ENCODE results near the gene CHST8. TPM values are rescaled to one million over a fixed set of nuclear protein-coding genes. Genes with fewer than 3 reads are reported as not detected.

CHST8 gene
- polyA plus RNA-seq, 1 of the 3 experiments (the other 2 are of a cell fraction), result 0.05 TPM

DNA sequence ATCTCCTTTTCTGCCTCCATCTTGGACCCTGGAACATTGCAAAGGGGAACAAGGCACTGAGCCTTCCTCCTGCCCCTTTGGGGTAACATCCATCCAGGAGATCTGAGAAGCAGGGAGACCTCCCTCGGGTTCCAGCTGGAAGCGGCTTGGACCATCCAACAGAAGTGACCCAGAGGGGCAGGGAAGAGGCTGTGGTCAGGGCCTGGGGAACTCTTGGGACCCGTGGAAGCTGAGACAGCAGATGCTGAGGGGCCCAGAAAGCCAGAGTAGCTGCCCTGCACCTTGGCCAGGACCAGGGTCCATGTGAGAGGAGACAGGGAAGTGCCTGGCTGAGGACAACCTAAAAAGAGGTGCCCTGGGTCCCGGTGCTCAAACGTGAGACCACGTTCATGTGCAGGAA is 153.0 kb downstream of the CHST8 start:
- H3K4me1 ChIP-seq (ENCODE audit: control insufficient read depth in 1 of 2, insufficient read depth in 2 of 2, low read depth in 1 of 2, low read length in 1 of 2), result peaks cover 0 to 31% of the 10 kb centered on the region in 2 experiments; a peak in 1 of 4 replicates
- no peaks in the 10 kb centered on the region for H3K9me2 ChIP-seq
- H3K9ac ChIP-seq, result no peak overlapping the region
- no peak overlapping the region for H3K4me2 ChIP-seq
- WGBS (ENCODE audit: low lambda C conversion rate), result 40% methylated on average over 6 of the region's 6 CpGs
- TF ChIP-seq, protein P1, sequence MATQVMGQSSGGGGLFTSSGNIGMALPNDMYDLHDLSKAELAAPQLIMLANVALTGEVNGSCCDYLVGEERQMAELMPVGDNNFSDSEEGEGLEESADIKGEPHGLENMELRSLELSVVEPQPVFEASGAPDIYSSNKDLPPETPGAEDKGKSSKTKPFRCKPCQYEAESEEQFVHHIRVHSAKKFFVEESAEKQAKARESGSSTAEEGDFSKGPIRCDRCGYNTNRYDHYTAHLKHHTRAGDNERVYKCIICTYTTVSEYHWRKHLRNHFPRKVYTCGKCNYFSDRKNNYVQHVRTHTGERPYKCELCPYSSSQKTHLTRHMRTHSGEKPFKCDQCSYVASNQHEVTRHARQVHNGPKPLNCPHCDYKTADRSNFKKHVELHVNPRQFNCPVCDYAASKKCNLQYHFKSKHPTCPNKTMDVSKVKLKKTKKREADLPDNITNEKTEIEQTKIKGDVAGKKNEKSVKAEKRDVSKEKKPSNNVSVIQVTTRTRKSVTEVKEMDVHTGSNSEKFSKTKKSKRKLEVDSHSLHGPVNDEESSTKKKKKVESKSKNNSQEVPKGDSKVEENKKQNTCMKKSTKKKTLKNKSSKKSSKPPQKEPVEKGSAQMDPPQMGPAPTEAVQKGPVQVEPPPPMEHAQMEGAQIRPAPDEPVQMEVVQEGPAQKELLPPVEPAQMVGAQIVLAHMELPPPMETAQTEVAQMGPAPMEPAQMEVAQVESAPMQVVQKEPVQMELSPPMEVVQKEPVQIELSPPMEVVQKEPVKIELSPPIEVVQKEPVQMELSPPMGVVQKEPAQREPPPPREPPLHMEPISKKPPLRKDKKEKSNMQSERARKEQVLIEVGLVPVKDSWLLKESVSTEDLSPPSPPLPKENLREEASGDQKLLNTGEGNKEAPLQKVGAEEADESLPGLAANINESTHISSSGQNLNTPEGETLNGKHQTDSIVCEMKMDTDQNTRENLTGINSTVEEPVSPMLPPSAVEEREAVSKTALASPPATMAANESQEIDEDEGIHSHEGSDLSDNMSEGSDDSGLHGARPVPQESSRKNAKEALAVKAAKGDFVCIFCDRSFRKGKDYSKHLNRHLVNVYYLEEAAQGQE (IDR thresholded peaks at IDR 0.05; ENCODE audit: low read depth, low read length), result no peak
- TF ChIP-seq GABPA (IDR thresholded peaks at IDR 0.05; ENCODE audit: low read depth) (no peak), TCF12 (IDR thresholded peaks at IDR 0.05) (no peak), CHD2 (IDR thresholded peaks at IDR 0.05; ENCODE audit: low read length, partially characterized antibody) (no peak), RCOR1 (IDR thresholded peaks at IDR 0.05; ENCODE audit: low read length) (no peak), SIN3A (IDR thresholded peaks at IDR 0.05; ENCODE audit: borderline replicate concordance, low read depth, low read length) (no peak)
- TF ChIP-seq, protein P2, sequence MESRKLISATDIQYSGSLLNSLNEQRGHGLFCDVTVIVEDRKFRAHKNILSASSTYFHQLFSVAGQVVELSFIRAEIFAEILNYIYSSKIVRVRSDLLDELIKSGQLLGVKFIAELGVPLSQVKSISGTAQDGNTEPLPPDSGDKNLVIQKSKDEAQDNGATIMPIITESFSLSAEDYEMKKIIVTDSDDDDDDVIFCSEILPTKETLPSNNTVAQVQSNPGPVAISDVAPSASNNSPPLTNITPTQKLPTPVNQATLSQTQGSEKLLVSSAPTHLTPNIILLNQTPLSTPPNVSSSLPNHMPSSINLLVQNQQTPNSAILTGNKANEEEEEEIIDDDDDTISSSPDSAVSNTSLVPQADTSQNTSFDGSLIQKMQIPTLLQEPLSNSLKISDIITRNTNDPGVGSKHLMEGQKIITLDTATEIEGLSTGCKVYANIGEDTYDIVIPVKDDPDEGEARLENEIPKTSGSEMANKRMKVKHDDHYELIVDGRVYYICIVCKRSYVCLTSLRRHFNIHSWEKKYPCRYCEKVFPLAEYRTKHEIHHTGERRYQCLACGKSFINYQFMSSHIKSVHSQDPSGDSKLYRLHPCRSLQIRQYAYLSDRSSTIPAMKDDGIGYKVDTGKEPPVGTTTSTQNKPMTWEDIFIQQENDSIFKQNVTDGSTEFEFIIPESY (IDR thresholded peaks at IDR 0.05; ENCODE audit: borderline replicate concordance, low read depth), result no peak
- POLR2A ChIA-PET, result no interaction called here
- no peaks in the 10 kb centered on the region for H3K79me2 ChIP-seq (ENCODE audit: insufficient read depth)
- no peak overlapping the region for H3K27ac ChIP-seq (ENCODE audit: low read depth in 2 of 2, low read length in 1 of 2)
- CTCF ChIA-PET, result interaction anchor here (0.9 to 6.0 kb wide), 7 partner anchors 224 to 371 kb away, joined by 3 to 59 read pairs (median 5); no protein-coding TSS in a partner anchor
- DNase-seq, result no peak
- H4K20me1 ChIP-seq (ENCODE audit: insufficient read depth), result no peaks in the 10 kb centered on the region
- H3F3A ChIP-seq (replicated peaks; ENCODE audit: insufficient read depth), result no peaks in the 10 kb centered on the region
- no peak overlapping the region for H3K4me3 ChIP-seq (ENCODE audit: low read depth in 2 of 2, low read length in 1 of 2)
- H3K36me3 ChIP-seq (replicated peaks in 1 of 2; ENCODE audit: control insufficient read depth in 1 of 2, insufficient read depth in 2 of 2, low read length in 1 of 2), result no peaks in the 10 kb centered on the region
- no peaks in the 10 kb centered on the region; the same call in 1 of the 2 replicates for H3K27me3 ChIP-seq (ENCODE audit: insufficient read depth)
- H2AFZ ChIP-seq (ENCODE audit: low read depth), result no peak overlapping the region
- no peaks in the 10 kb centered on the region for H3K9me3 ChIP-seq

DNA sequence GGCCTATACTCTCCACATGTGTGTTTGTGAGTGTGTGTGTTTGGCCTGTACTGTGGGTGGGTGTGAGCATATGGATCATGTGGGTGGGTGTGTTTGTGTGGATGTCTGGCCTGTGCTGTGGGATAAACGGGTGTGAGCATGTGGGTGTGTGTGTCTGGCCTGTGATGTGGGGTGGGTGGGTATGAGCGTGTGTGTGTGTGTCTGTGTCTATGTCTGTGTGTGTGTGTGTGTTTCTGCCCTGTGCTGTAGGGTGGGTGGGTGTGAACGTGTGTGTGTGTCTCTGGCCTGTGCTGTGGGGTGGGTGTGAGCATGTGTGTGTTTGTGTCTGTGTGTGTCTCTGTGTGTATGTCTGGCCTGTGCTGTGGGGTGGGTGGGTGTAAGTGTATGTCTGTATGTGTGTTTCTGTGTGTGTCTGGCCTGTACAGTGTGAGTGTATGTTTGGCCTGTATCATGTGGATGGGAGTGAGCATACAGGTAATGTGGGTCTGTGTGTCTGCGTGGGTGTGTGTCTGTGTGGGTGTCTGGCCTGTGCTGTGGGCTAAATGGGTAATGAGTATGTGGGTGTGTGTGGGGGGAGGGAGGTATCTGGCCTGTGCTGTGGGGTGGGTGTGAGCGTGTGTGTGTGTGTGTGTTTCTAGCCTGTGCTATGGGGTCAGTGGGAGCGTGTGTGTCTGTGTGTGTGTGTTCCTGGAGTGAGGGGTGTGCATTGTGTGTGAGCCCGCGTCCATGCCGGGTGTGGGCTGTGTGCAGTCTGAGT is 154.2 kb downstream of the CHST8 start:
- CTCF ChIA-PET, result interaction anchor here (0.7 to 5.8 kb wide), 12 partner anchors 17 to 371 kb away, joined by 3 to 336 read pairs (median 54); partner anchors contain the start of gene KCTD15

More for the DNA sequence above, 154.2 kb downstream of the CHST8 start:
- Histone ChIP-seq H3K36me3 (replicated peaks in 1 of 2; ENCODE audit: control insufficient read depth in 1 of 2, insufficient read depth in 2 of 2, low read length in 1 of 2) (no peaks in the 10 kb centered on the region), H4K20me1 (ENCODE audit: insufficient read depth) (no peaks in the 10 kb centered on the region), H3K9me3 (no peaks in the 10 kb centered on the region), H2AFZ (ENCODE audit: low read depth) (no peak overlapping the region), H3K79me2 (ENCODE audit: insufficient read depth) (no peaks in the 10 kb centered on the region), H3K4me2 (no peak overlapping the region), H3K27me3 (ENCODE audit: insufficient read depth) (no peaks in the 10 kb centered on the region; the same call in 1 of the 2 replicates), H3K27ac (ENCODE audit: low read depth in 2 of 2, low read length in 1 of 2) (no peak overlapping the region), H3K4me3 (ENCODE audit: low read depth in 2 of 2, low read length in 1 of 2) (no peak overlapping the region), H3K4me1 (ENCODE audit: control insufficient read depth in 1 of 2, insufficient read depth in 2 of 2, low read depth in 1 of 2, low read length in 1 of 2) (peaks cover 0 to 29% of the 10 kb centered on the region in 2 experiments; a peak in 1 of 4 replicates), H3K9me2 (no peaks in the 10 kb centered on the region), H3F3A (replicated peaks; ENCODE audit: insufficient read depth) (no peaks in the 10 kb centered on the region), H3K9ac (no peak overlapping the region)
- POLR2A ChIA-PET, result no interaction called here
- 59% methylated on average over 9 of the region's 9 CpGs for WGBS (ENCODE audit: low lambda C conversion rate)
- no peak for DNase-seq
- TF ChIP-seq, protein P3, sequence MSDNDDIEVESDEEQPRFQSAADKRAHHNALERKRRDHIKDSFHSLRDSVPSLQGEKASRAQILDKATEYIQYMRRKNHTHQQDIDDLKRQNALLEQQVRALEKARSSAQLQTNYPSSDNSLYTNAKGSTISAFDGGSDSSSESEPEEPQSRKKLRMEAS (IDR thresholded peaks at IDR 0.05; ENCODE audit: low read depth), result no peak
- TF ChIP-seq, protein P2 (IDR thresholded peaks at IDR 0.05; ENCODE audit: borderline replicate concordance, low read depth), result no peak
- TF ChIP-seq, protein P1 (IDR thresholded peaks at IDR 0.05; ENCODE audit: low read depth, low read length), result no peak
- TF ChIP-seq, protein P4, sequence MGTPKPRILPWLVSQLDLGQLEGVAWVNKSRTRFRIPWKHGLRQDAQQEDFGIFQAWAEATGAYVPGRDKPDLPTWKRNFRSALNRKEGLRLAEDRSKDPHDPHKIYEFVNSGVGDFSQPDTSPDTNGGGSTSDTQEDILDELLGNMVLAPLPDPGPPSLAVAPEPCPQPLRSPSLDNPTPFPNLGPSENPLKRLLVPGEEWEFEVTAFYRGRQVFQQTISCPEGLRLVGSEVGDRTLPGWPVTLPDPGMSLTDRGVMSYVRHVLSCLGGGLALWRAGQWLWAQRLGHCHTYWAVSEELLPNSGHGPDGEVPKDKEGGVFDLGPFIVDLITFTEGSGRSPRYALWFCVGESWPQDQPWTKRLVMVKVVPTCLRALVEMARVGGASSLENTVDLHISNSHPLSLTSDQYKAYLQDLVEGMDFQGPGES (IDR thresholded peaks at IDR 0.05; ENCODE audit: low read depth, low read length), result no peak

Data from SK-N-SH (cell line).